B cell (primary cell): ENCODE data around the gene MESP1. TPM values are rescaled to one million over a fixed set of nuclear protein-coding genes. Genes with fewer than 3 reads are reported as not detected.

Experiments
- ATAC-seq: fragments of 200-7000 bp; cut with Tn5 transposase; one replicate; pipeline ENCODE4 v1.10.0; 2021; ENCODE audit warnings: low read depth, mild to moderate bottlenecking, moderate number of reproducible peaks, moderate library complexity
- CTCF ChIA-PET: fragments of 350-600 bp; sonication (Branson Sonifier 250); formaldehyde crosslinking; loops from one replicate; lab custom pipeline; 2021; ENCODE audit warnings: antibody characterized with exemption, inconsistent platforms; lab: Charles Lee
- POLR2A ChIA-PET: fragments of 350-600 bp; sonication (Branson Sonifier 250); formaldehyde crosslinking; loops from one replicate; lab custom pipeline; 2021; ENCODE audit warnings: antibody characterized with exemption; lab: Charles Lee
- DNase-seq: peaks from one replicate; pipeline ENCODE4 v3.0.0; 2013
- H2AFZ ChIP-seq: 2 replicates; pipeline ENCODE4 v1.6.1; 2012; ENCODE audit warnings: mild to moderate bottlenecking, low read depth, low read length; ENCODE audit not compliant: insufficient read depth, poor library complexity, severe bottlenecking
- H3K27ac ChIP-seq, 2 donors: 1 replicate in 1 of 2; 2 replicates in 1 of 2; pipeline ENCODE4 v1.5.1; 2012 to 2013; ENCODE audit warnings: low read length in 2 of 2, mild to moderate bottlenecking in 2 of 2, moderate library complexity in 1 of 2
- H3K27me3 ChIP-seq, 4 experiments: fragments of 200-600 bp in 1 of 4; sonication (generic) in 1 of 4; replicated peaks in 1 of 4; 1 replicate in 2 of 4; 2 replicates in 2 of 4; pipeline versions ENCODE4 v1.6.1 to v1.7.0; 2013 to 2016; ENCODE audit warnings: low read length in 3 of 4, mild to moderate bottlenecking in 2 of 4, mixed read lengths in 1 of 4, moderate library complexity in 1 of 4; ENCODE audit not compliant: insufficient read depth in 4 of 4, control insufficient read depth in 3 of 4; ENCODE audit errors: control extremely low read depth in 1 of 4
- H3K36me3 ChIP-seq, 2 experiments: replicated peaks in 1 of 2; 1 replicate in 1 of 2; 2 replicates in 1 of 2; pipeline versions ENCODE4 v1.6.1 to v1.7.1; 2013; ENCODE audit warnings: low read length in 1 of 2; ENCODE audit not compliant: insufficient read depth in 2 of 2, control insufficient read depth in 1 of 2; ENCODE audit errors: control extremely low read depth in 1 of 2, extremely low read depth in 1 of 2
- H3K4me1 ChIP-seq, 2 donors: fragments of 200-600 bp in 1 of 2; sonication (generic) in 1 of 2; 1 replicate in 1 of 2; 2 replicates in 1 of 2; pipeline versions ENCODE4 v1.5.1 to v1.6.1; 2013 to 2017; ENCODE audit warnings: low read length in 2 of 2; ENCODE audit not compliant: control insufficient read depth in 2 of 2, insufficient read depth in 2 of 2
- H3K4me2 ChIP-seq: replicated peaks from 2 replicates; pipeline ENCODE3; 2012; ENCODE audit warnings: mild to moderate bottlenecking, low read depth, low read length; ENCODE audit not compliant: poor library complexity, severe bottlenecking
- H3K4me3 ChIP-seq, 5 experiments: fragments of 200-600 bp in 1 of 5; sonication (generic) in 1 of 5; 1 replicate in 3 of 5; 2 replicates in 2 of 5; pipeline versions ENCODE4 v1.5.1 to v1.7.0; 2011 to 2016; ENCODE audit warnings: low read length in 4 of 5, mild to moderate bottlenecking in 4 of 5, low read depth in 2 of 5, control low read depth in 1 of 5, moderate library complexity in 1 of 5; ENCODE audit not compliant: insufficient read depth in 1 of 5; ENCODE audit errors: control extremely low read depth in 1 of 5, extremely low read depth in 1 of 5
- H3K79me2 ChIP-seq: fragments of 200-600 bp; sonication (generic); one replicate; pipeline ENCODE4 v1.6.0; 2016; ENCODE audit warnings: low read length; ENCODE audit not compliant: control insufficient read depth, insufficient read depth
- H3K9ac ChIP-seq: fragments of 200-600 bp; sonication (generic); 2 replicates; pipeline ENCODE4 v1.6.1; 2017; ENCODE audit warnings: mild to moderate bottlenecking, low read length, moderate library complexity
- H3K9me3 ChIP-seq, 3 donors: one replicate each; pipeline versions ENCODE4 v1.6.1 to v1.7.1; 2013; ENCODE audit warnings: low read length in 2 of 3; ENCODE audit not compliant: control insufficient read depth in 2 of 3, insufficient read depth in 1 of 3; ENCODE audit errors: control extremely low read depth in 1 of 3
- H4K20me1 ChIP-seq: 2 replicates; pipeline ENCODE4 v1.6.0; 2012; ENCODE audit warnings: mild to moderate bottlenecking, low read length; ENCODE audit not compliant: insufficient read depth, control insufficient read depth, poor library complexity, severe bottlenecking
- H3K27ac Mint-ChIP-seq: one replicate; pipeline ENCODE4 v1.8.0; 2021; ENCODE audit warnings: mixed read lengths
- H3K27me3 Mint-ChIP-seq: one replicate; pipeline ENCODE4 v1.8.0; 2021; ENCODE audit warnings: mixed read lengths
- H3K4me1 Mint-ChIP-seq: one replicate; pipeline ENCODE4 v1.8.0; 2021; ENCODE audit warnings: mixed read lengths
- H3K4me3 Mint-ChIP-seq: one replicate; pipeline ENCODE4 v1.8.0; 2021; ENCODE audit warnings: mixed read lengths
- H3K9me3 Mint-ChIP-seq: one replicate; pipeline ENCODE4 v1.8.0; 2022; ENCODE audit warnings: mixed read lengths; ENCODE audit not compliant: insufficient read depth
- EZH2 ChIP-seq: IDR thresholded peaks from 2 replicates; pipeline ENCODE4 v1.6.1; 2012; ENCODE audit warnings: borderline replicate concordance, low read depth, mild to moderate bottlenecking, moderate library complexity, low read length; ENCODE audit not compliant: insufficient read depth, poor library complexity, severe bottlenecking
- WGBS: methylation state at CpG from one replicate; pipeline ENCODE4 v1.1.5; 2013; ENCODE audit warnings: missing lambda C conversion rate; ENCODE audit not compliant: insufficient coverage; 5-methylcytosine and 5-hydroxymethylcytosine counted together
- intact Hi-C: fragments of 100-400 bp; cut with micrococcal nuclease; formaldehyde crosslinking; loops from one replicate; pipeline ENCODE4 v1.10.0; 2022
- polyA plus RNA-seq: library from polyadenylated mRNA; depleted of rRNA; stranded (reverse); fragments of >200 nt; gene quantifications from 2 replicates; pipeline ENCODE4 v1.2.3, GENCODE V29; 2012
- total RNA-seq, 2 donors: library from RNA; stranded (reverse); fragments of 120-200 nt in 1 of 2; gene quantifications; 1 replicate in 1 of 2; 2 replicates in 1 of 2; pipeline versions ENCODE4 v1.2.3 to v1.2.4, GENCODE V29; 2013 to 2022
- TF ChIP-seq, protein P1 (sequence below): fragments of 200-600 bp; IDR thresholded peaks from one replicate; pipeline ENCODE4 v1.8.0; 2022; ENCODE audit warnings: antibody characterized with exemption, mild to moderate bottlenecking

MESP1 gene
- total and polyA plus RNA-seq, 2 donors (not counting 1 experiment from before 2014, with no cell fraction given) = 0.25 to 0.49 TPM

DNA sequence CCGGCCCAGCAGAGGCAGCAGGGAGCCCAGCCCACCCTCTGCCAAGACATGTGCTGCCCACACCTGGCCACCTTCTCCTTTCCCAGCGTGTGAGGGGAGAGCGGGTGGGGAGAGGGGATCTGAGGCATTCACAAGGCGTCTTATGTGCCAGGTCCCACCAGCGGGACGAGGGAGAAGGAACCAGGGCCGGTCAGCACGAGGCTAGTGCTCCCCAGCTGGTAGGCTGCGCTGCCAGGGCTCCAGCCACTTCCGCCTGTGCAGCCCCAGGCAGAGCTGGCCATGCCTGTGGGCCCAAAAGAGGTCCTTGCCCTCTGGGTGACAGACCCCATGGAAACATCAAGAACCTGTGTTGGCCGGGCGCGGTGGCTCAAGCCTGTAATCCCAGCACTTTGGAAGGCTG is 5.9 kb downstream of the MESP1 start:
- Mint-ChIP-seq H3K4me3 (no peak overlapping the region), H3K4me1 (peaks cover 8% of the 10 kb centered on the region), H3K27ac (no peak overlapping the region), H3K27me3 (peaks cover 14% of the 10 kb centered on the region), H3K9me3 (no peaks in the 10 kb centered on the region)
- POLR2A ChIA-PET = no interaction called here
- Histone ChIP-seq H3K9ac (no peak overlapping the region), H3K27ac (no peak overlapping the region), H3K9me3 (no peaks in the 10 kb centered on the region), H4K20me1 (no peaks in the 10 kb centered on the region), H3K4me1 (peaks cover 4 to 7% of the 10 kb centered on the region in 2 donors), H3K27me3 (peaks cover 0 to 7% (median 2%) of the 10 kb centered on the region in 4 experiments), H3K4me3 (no peak overlapping the region), H2AFZ (no peak overlapping the region), H3K36me3 (no peaks in the 10 kb centered on the region), H3K79me2 (no peaks in the 10 kb centered on the region), H3K4me2 (no peak overlapping the region)
- DNase-seq (no peak), ATAC-seq (no peak)
- TF ChIP-seq, protein P1, sequence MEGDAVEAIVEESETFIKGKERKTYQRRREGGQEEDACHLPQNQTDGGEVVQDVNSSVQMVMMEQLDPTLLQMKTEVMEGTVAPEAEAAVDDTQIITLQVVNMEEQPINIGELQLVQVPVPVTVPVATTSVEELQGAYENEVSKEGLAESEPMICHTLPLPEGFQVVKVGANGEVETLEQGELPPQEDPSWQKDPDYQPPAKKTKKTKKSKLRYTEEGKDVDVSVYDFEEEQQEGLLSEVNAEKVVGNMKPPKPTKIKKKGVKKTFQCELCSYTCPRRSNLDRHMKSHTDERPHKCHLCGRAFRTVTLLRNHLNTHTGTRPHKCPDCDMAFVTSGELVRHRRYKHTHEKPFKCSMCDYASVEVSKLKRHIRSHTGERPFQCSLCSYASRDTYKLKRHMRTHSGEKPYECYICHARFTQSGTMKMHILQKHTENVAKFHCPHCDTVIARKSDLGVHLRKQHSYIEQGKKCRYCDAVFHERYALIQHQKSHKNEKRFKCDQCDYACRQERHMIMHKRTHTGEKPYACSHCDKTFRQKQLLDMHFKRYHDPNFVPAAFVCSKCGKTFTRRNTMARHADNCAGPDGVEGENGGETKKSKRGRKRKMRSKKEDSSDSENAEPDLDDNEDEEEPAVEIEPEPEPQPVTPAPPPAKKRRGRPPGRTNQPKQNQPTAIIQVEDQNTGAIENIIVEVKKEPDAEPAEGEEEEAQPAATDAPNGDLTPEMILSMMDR = no peak
- no peak for TF ChIP-seq EZH2
- intact Hi-C loops = no loop called here
- CTCF ChIA-PET = interaction anchor here (1.3 kb wide), 1 partner anchor 130 kb away, joined by 4 read pairs; no protein-coding TSS in a partner anchor
- WGBS = 95% methylated on average over 11 of the region's 13 CpGs

DNA sequence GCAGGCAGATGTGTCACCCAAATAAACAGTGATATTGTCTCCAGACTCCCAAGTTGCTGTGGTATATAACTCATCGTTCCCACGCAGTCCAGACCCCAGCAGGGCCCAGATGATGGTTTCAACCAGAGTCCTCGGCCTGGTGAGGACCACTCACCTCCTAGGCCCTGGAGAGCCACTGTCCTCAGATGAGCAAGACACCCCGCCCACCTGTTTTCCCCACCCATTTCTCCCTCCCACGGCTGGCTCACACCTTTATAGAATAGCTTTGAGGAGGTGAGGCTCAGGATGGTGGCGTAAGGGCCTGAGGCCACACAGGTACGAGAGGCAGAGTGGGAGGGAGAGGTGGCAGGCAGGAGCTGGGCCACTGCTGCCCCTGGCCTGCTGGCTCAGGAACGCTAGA is 7.5 kb downstream of the MESP1 start:
- TF ChIP-seq, protein P1 = no peak
- no peak for TF ChIP-seq EZH2
- 96% methylated on average over 3 of the region's 8 CpGs for WGBS
- ChIA-PET POLR2A (no interaction called here), CTCF (interaction anchor here (4.7 kb wide), 1 partner anchor 131 kb away, joined by 93 read pairs; no protein-coding TSS in a partner anchor)
- Histone ChIP-seq H3K27me3 (no peaks in the 10 kb centered on the region), H3K9ac (no peak overlapping the region), H3K4me3 (no peak overlapping the region), H3K4me2 (no peak overlapping the region), H3K79me2 (no peaks in the 10 kb centered on the region), H4K20me1 (no peaks in the 10 kb centered on the region), H3K4me1 (peaks cover 0 to 2% of the 10 kb centered on the region in 2 donors), H3K36me3 (no peaks in the 10 kb centered on the region), H2AFZ (no peak overlapping the region), H3K27ac (no peak overlapping the region), H3K9me3 (no peaks in the 10 kb centered on the region)
- no peak overlapping the region for H3K4me3 Mint-ChIP-seq
- H3K27ac Mint-ChIP-seq = no peak overlapping the region
- ATAC-seq (no peak), DNase-seq (no peak)
- intact Hi-C loops = no loop called here
- H3K9me3 Mint-ChIP-seq = no peaks in the 10 kb centered on the region
- H3K27me3 Mint-ChIP-seq = peaks cover 11% of the 10 kb centered on the region
- peaks cover 3% of the 10 kb centered on the region for H3K4me1 Mint-ChIP-seq
